WI38 (cell line): ENCODE results near the gene CRTAC1.

Source experiments
- H3K4me3 ChIP-seq: 2 replicates; pipeline ENCODE4 v1.5.1; 2011; ENCODE audit warnings: low read depth, mild to moderate bottlenecking, control low read depth, low read length
- TF ChIP-seq, protein P1 (sequence below): IDR thresholded peaks from 2 replicates; pipeline ENCODE4 v1.5.1; 2012; ENCODE audit warnings: low read depth, mild to moderate bottlenecking, control low read depth, low read length

The CRTAC1 gene

DNA sequence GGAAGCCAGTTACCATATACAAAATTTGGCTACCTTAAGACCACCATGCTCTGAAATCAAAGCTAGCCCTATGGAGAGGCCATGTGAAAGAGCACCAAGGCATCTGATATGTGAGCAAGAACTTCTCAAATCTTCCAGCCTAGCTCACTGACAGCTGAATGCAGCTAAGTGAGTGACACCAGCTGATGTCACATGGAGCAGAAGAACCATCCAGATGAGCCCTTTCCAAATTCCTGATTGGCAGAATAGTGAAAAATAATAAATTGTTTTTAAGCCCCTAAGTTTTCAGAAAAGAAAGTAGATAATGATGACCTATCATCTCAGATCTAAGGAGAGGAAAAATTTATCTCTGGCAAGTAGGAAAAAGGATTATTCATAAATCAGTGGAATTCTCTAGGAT lies 85.6 kb downstream of the CRTAC1 start:
- no peak overlapping the region for H3K4me3 ChIP-seq
- TF ChIP-seq, protein P1, sequence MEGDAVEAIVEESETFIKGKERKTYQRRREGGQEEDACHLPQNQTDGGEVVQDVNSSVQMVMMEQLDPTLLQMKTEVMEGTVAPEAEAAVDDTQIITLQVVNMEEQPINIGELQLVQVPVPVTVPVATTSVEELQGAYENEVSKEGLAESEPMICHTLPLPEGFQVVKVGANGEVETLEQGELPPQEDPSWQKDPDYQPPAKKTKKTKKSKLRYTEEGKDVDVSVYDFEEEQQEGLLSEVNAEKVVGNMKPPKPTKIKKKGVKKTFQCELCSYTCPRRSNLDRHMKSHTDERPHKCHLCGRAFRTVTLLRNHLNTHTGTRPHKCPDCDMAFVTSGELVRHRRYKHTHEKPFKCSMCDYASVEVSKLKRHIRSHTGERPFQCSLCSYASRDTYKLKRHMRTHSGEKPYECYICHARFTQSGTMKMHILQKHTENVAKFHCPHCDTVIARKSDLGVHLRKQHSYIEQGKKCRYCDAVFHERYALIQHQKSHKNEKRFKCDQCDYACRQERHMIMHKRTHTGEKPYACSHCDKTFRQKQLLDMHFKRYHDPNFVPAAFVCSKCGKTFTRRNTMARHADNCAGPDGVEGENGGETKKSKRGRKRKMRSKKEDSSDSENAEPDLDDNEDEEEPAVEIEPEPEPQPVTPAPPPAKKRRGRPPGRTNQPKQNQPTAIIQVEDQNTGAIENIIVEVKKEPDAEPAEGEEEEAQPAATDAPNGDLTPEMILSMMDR, result no peak

DNA sequence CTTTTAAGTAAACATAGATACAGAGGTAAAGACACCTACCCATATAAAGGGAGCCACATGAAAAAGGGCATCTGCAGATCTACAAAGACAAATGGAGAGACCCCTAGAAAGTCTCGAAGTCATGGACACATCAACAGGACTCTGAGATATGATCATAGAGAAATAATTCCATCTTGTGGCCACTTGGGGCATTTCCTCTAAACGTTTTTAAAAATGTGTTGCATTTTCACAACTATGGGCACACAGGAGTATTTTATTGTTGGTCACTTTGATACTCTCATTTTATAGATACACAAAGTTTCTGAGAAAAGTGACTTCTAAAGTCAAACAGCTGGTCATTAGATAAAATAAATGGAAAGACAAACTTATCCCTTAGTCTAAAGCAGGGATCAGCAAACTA lies 87.1 kb downstream of the CRTAC1 start:
- no peak overlapping the region for H3K4me3 ChIP-seq
- TF ChIP-seq, protein P1, result no peak

DNA sequence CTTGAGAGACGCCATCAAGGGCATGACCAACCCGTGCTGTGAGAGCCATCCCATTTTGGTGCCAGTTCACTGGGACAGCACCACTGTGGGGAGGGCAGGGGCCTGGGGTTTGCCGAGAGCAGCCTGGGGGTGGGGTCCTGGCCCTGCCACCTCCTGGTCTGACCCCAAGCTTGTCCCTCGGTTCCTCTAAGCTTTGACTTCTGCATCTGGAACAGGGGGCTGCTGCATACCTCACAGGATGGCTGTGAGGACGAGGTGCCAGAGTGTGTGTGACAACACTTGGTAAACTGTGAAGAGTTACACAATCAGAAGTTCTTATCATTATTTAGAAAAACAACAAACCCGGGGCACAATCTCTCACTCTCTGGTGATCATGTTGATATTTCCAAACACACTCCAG lies 89.9 kb downstream of the CRTAC1 start:
- TF ChIP-seq, protein P1, result no peak
- no peak overlapping the region for H3K4me3 ChIP-seq

DNA sequence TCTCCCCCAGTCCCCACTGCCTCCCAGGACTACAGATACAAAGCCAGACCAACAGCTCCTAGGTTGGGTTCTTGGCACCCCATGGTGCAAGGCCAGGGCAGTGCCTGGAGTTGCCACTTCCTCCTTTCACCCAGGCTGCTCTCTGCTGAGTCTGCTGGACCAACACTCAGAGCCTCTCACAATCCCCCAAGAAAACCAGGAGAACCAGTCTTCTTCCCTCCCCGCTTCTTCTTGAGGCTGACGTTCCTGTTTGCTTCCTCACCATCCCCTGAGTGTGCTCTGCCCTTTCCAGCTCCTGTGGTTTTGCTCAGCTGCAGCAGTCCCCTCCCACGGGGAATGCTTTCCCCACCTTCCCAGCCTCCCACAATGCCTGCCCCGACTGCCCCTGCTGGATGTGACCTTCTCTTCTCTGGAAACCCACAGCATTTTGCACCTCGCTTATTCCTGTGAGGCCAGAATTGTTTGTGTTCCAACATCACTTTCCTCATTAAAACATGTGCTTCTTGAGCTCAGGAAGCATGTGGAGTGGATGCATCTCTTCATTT lies 90.9 kb downstream of the CRTAC1 start:
- TF ChIP-seq, protein P1, result no peak
- H3K4me3 ChIP-seq, result no peak overlapping the region

DNA sequence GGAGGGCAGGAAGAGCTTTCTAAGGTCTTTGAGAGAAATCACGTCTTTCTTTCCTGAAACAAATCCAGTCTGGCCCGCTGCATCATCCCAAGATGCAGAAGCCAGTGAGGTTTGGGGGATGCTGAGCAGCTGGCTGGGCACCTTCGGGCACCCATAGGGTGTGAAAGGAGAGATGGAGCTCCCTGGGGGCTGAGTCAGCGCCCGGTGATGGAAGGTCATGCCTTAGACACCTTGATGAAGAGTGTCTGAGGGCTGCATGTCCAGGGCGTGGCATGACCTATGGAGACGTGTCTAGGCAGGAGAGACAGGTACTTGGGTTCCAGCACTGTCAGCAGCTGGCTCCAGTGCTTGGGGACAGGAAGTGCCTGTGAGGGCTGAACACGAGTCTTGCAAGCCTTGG lies 92.5 kb downstream of the CRTAC1 start:
- no peak overlapping the region for H3K4me3 ChIP-seq
- TF ChIP-seq, protein P1, result no peak

DNA sequence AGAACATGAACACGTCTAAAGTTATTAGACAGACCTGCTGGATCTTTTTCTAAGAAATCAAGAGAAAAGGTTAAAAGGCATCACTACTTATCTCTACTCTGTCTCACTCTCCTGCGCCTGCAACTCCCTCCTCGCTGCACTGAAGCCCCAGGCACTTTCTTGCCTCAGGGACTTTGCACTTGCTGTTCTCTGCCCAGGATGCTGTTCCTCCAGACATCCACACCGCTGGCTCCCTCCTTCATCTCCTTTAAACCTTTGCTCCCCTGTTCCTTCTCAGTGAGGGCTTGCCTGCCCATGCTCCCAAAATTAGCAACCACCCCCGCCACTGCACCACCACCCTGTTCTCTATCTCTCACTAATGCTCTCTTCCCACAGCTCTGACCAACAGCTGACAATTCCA lies 93.4 kb downstream of the CRTAC1 start:
- H3K4me3 ChIP-seq, result no peak overlapping the region
- TF ChIP-seq, protein P1, result no peak

DNA sequence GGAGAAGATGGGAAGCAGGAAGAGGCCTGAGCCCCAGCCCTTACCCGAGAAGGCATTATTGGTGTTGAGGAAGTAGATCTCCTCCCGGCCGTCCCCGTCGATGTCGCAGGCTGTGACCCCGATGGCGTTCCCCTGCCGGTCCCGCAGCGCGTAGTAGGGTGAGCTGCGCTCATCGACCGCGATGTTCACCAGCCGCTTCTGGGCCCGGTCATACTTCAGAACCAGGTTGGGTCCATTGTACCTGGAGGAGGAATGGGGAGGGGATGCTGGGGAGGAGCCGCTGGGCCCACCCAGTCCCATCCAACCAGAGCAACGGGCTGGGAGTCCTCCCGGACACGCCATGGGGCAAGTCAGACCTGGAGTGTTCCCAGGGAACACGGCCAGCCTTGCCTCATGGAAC lies 94.3 kb downstream of the CRTAC1 start:
- TF ChIP-seq, protein P1, result no peak
- H3K4me3 ChIP-seq, result no peak overlapping the region
